ENCODE measurements around the gene CD22.

CD22 gene

GRCh38 chr19:35297922-35298321 is 31.1 kb upstream of the CD22 start (continued):
- TF ChIP-seq PRDM2 (tag by site-specific recombination; IDR thresholded peaks at IDR 0.05; ENCODE audit: borderline replicate concordance) = no peak; the same call in none of the 2 replicates
- 0 out of 2 replicates have a peak, but pooled peaks have one; percentile 38 for TF ChIP-seq HIC1 (tag by site-specific recombination; IDR thresholded peaks at IDR 0.05)
- TF ChIP-seq ZNF335 (tag by site-specific recombination; conservative IDR thresholded peaks at IDR 0.05) = no peak
- TF ChIP-seq ZNF544 (tag by site-specific recombination; IDR thresholded peaks at IDR 0.05) = no peak; the same call in 1 of the 2 replicates
- TF ChIP-seq ZNF621 (tag by site-specific recombination; IDR thresholded peaks at IDR 0.05) = no peak; the same call in 1 of the 2 replicates
- no peak for TF ChIP-seq ZBTB6 (tag by site-specific recombination; IDR thresholded peaks at IDR 0.05)
- no peak for TF ChIP-seq ZNF184 (tag by site-specific recombination; IDR thresholded peaks at IDR 0.05)
- TF ChIP-seq ZNF76 (tag by site-specific recombination; IDR thresholded peaks at IDR 0.05; ENCODE audit: borderline replicate concordance, low read depth) = 0 out of 2 replicates have a peak, but pooled peaks have one; percentile 28
- TF ChIP-seq ZNF24 (tag by site-specific recombination; IDR thresholded peaks at IDR 0.05) = no peak
- TF ChIP-seq ZNF37A (tag by site-specific recombination; IDR thresholded peaks at IDR 0.05) = no peak
- no peak for TF ChIP-seq ZNF654 (tag by site-specific recombination; IDR thresholded peaks at IDR 0.05; ENCODE audit: low read depth)
- no peak for TF ChIP-seq ZNF776 (tag by site-specific recombination; IDR thresholded peaks at IDR 0.05; ENCODE audit: borderline replicate concordance)
- TF ChIP-seq ZNF146 (tag by site-specific recombination; IDR thresholded peaks at IDR 0.05) = peak; percentile 30; the same call in 1 of the 2 replicates
- TF ChIP-seq ZNF747 (tag by site-specific recombination; IDR thresholded peaks at IDR 0.05) = no peak
- no peak for TF ChIP-seq ZNF660 (tag by site-specific recombination; IDR thresholded peaks at IDR 0.05)
- no peak for TF ChIP-seq ZNF555 (tag by site-specific recombination; conservative IDR thresholded peaks at IDR 0.05)
- no peak for TF ChIP-seq ZNF148 (tag by site-specific recombination; IDR thresholded peaks at IDR 0.05; ENCODE audit: borderline replicate concordance)
- TF ChIP-seq ZFP69B (tag by site-specific recombination; IDR thresholded peaks at IDR 0.05) = no peak
- no peak for TF ChIP-seq ZBTB10 (tag by site-specific recombination; IDR thresholded peaks at IDR 0.05)
- no peak for TF ChIP-seq ZNF645 (tag by site-specific recombination; IDR thresholded peaks at IDR 0.05)
- TF ChIP-seq GLI2 (tag by site-specific recombination; IDR thresholded peaks at IDR 0.05; ENCODE audit: borderline replicate concordance, low read depth) = no peak
- TF ChIP-seq ZNF777 (tag by site-specific recombination; IDR thresholded peaks at IDR 0.05; ENCODE audit: borderline replicate concordance) = no peak
- no peak for TF ChIP-seq ZNF311 (tag by site-specific recombination; IDR thresholded peaks at IDR 0.05; ENCODE audit: borderline replicate concordance)
- TF ChIP-seq ZNF623 (tag by site-specific recombination; IDR thresholded peaks at IDR 0.05) = no peak
